Neural progenitor cell (in vitro differentiated cells): Measurements from ENCODE around the gene DNAJC28.

Source experiments
- EZH2phosphoT487 ChIP-seq: fragments of 200-600 bp; sonication (generic); IDR thresholded peaks from 2 replicates; pipeline ENCODE4 v1.6.1; 2017; ENCODE audit warnings: antibody characterized with exemption
- TF ChIP-seq, protein P1 (sequence below): fragments of 200-600 bp; sonication (generic); IDR thresholded peaks from 2 replicates; pipeline ENCODE4 v1.5.1; 2017; ENCODE audit warnings: antibody characterized with exemption, mild to moderate bottlenecking

GRCh38 chr21:33491373-33492102 lies at the start of gene DNAJC28:
- TF ChIP-seq, protein P1, sequence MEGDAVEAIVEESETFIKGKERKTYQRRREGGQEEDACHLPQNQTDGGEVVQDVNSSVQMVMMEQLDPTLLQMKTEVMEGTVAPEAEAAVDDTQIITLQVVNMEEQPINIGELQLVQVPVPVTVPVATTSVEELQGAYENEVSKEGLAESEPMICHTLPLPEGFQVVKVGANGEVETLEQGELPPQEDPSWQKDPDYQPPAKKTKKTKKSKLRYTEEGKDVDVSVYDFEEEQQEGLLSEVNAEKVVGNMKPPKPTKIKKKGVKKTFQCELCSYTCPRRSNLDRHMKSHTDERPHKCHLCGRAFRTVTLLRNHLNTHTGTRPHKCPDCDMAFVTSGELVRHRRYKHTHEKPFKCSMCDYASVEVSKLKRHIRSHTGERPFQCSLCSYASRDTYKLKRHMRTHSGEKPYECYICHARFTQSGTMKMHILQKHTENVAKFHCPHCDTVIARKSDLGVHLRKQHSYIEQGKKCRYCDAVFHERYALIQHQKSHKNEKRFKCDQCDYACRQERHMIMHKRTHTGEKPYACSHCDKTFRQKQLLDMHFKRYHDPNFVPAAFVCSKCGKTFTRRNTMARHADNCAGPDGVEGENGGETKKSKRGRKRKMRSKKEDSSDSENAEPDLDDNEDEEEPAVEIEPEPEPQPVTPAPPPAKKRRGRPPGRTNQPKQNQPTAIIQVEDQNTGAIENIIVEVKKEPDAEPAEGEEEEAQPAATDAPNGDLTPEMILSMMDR: no peak
- no peak for TF ChIP-seq EZH2phosphoT487
